HG03354 (cell line): ENCODE data around the gene TANC1.
"Not testable (repeated sequence)": the region's sequence is repeated elsewhere in the genome, so short reads cannot be mapped to it uniquely, and the experiment has no call there.

Source experiments
- ATAC-seq: cut with Tn5 transposase; IDR thresholded peaks from one replicate; pipeline ENCODE4 v1.9.1; 2021; ENCODE audit warnings: mild to moderate bottlenecking; ENCODE audit not compliant: unreplicated experiment, poor library complexity, severe bottlenecking

The TANC1 gene

DNA sequence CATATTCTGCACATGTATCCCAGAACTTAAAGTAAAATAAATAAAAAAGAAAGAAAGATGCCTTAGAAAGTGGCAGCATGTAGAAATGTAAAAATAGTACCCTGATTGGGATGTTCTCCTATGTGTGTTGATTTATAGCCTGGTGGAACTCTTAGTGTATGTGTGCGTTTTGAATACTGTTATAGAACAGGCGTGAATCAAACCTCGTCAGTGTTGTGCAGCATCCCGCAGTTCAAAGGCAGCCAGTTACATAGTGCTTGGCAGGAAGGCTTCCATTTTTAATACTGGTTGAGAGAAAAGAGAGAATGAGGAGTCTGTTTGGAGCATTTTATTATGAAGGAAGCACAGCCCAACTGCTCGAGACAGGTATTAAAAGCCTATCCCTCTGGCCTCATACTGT is 49.4 kb downstream of the TANC1 start:
- ATAC-seq: no peak

DNA sequence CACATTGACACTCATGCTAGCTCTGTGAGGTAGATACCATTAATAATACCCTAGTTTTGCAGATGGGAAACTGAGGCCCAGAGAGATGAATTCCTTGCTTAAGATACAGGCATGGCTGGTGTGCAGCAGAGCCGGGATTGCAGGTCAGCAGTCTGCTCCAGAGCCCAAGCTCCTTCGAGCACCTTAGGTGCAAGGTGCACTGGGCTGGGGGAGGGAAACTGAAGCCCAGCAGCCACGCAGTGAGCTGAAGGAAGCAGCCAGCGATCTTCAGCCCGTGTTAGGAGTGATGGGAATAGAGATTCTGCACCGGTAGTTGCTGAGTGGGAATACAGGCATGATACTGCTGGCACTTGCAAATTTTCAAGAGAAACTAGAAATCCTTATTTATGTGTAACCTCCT is 50.6 kb downstream of the TANC1 start:
- no peak for ATAC-seq

GRCh38 chr2:159022019-159022418 is 53.6 kb downstream of the TANC1 start:
- no peak for ATAC-seq

DNA sequence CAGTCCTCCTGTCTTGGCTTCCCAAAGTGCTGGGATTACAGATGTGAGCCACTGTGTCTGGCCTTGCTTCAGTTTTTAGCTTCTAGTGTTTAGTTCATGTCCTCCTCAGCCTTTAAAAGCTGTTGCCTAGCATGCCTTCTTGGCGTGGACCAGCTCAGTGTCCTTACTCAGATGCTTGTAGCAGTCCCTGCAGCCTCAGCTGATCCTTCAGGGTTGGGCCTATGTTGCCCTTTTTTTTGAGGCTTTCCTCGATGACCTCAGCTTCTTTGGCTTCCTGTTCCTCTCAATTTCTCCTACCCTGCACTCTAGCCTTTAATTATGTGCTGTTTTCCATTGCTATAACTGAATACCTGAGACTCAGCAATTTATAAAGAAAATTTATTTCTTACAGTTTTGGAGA is 57.7 kb downstream of the TANC1 start:
- no peak for ATAC-seq

- ATAC-seq: no peak
Measured at GRCh38 chr2:159028776-159029175, 60.3 kb downstream of the TANC1 start.

- no peak for ATAC-seq
Measured at GRCh38 chr2:159029936-159030335, 61.5 kb downstream of the TANC1 start.

DNA sequence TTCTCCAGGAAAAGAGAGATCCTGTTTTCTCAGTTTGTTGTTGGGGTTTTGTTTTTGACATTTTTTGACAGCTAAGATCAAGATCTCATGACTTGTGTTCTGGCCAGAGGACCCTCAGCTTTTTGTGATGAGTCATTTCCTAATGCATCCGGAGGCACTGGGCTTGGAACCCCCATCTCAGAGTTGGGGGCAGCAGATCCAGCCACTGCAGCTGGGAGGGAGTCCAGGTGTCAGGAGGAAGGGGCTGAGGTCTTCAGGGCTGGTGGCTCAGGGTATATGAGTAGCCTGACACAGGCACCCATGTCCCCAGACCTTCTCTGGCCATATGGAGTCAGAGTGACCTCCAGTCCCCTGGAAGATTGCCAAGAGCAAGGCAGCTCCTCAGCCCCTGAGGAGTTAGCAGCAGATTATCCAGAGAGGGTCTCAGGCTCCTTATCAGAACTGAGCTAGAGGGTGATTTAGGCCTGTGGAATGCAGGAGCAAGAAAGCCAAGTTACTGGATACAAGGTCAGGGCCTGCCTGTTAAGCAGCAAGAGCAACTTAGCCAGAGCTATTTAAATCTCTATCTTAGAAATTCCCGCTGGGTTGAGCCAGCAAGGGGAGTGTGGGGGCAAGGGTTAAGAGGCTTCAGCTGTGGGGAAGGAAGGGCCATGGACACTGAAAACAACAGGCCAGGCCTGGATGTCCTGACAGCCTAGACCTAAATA is 62.4 kb downstream of the TANC1 start:
- no peak for ATAC-seq

GRCh38 chr2:159032146-159032545 is 63.7 kb downstream of the TANC1 start:
- no peak for ATAC-seq

- no peak for ATAC-seq
Measured at GRCh38 chr2:159032580-159032979, 64.1 kb downstream of the TANC1 start.

GRCh38 chr2:159034713-159035112 is 66.3 kb downstream of the TANC1 start:
- no peak for ATAC-seq

GRCh38 chr2:159035790-159036411 is 67.5 kb downstream of the TANC1 start:
- no peak for ATAC-seq

DNA sequence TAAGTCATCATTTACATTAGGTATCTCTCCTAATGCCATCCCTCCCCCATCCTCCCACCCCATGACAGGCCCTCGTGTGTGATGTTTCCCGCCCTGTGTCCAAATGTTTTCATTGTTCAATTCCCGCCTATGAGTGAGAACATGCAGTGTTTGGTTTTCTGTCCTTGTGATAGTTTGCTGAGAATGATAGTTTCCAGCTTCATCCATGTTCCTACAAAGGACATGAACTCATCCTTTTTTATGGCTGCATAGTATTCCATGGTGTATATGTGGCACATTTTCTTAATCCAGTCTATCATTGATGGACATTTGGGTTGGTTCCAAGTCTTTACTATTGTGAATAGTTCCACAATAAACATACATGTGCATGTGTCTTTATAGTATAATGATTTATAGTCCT is 68.0 kb downstream of the TANC1 start:
- not testable (repeated sequence) for ATAC-seq

DNA sequence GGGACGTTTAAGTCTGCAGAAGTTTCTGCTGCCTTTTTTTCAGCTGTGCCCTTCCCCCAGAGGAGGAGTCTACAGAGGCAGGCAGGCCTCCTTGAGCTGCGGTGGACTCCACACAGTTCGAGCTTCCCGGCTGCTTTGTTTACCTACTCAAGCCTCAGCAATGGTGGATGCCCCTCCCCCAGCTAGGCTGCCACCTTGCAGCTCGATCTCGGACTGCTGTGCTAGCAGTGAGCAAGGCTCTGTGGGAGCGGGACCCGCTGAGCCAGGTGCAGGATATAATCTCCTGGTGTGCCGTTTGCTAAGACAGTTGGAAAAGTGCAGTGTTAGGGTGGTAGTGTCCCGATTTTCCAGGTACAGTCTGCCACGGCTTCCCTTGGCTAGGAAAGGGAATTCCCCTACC is 72.9 kb downstream of the TANC1 start:
- not testable (repeated sequence) for ATAC-seq

DNA sequence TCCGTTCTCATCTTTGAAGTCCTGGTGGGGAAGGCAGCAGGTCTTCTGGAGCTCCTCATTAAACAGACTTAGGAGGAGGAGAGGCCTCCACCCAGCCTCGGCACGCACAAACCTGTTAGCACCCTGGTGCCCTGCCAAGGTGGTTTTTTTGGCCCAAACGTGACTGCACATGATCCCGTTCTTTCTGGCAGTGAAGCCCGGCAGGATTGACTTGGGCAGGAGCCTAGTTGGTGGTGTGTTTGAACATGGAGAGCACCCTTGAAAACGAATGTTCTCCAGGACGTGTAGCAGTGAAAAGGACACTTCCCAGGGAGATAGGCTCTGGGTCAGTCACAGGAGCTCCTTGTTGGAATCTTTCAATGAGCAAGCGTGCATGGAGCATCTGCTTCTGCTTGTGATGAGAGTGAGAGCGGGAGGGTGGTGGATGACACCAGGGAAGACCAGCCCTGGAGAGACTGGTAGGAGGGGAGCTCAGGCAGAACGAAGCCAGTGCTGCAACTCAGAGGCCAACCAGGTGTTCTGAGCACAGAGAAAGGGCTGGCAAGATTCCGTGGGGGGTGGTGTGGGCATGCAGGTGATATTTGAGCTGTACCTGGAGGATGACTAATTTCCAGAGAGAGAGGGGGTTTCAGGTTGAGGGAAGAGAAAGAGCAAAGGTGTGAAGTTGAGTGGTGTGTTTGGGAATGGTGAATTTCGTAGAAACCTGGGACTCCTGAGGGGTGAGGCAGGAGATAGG is 73.8 kb downstream of the TANC1 start:
- no peak for ATAC-seq

DNA sequence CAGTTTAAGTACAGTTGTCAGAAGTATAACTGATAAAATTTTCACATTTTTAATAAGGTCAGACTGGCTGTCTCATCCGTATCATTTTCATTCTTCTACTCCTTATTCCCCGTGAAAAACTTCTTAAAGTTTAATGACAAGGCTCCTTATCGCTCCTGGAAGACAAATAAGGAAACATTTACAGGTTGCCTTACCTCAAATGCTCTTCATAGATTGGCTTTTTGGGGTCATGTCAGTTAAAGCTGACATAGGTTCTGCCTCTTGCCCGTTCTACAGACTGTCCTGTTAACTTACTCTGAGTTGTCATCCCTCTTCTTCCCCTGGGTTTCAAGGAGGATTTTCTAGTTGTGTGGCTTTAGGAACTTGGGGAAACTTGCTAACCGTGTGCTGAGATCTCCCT is 75.3 kb downstream of the TANC1 start:
- ATAC-seq: no peak

GRCh38 chr2:159044804-159045286 is 76.4 kb downstream of the TANC1 start:
- no peak for ATAC-seq

- ATAC-seq: no peak
Measured at GRCh38 chr2:159045545-159046454, 77.4 kb downstream of the TANC1 start.

DNA sequence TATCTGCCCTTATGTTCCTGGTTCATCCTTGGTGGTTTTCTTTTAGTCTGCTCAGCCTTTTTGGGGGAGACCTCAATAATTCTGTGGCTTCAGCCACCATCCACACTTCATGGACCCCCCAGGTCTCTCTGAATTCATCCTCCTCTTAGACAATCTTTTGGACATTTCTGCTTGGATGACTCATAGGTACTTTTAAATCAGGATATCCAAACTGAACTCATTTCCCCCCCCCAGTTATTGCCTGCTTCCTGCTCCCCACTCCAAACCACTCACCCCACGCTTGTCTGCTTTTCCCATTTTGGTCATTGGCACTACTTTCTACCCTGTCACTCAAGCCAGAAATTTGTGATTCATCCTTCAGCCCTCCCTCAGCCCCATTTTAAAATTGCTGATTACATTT is 78.5 kb downstream of the TANC1 start:
- no peak for ATAC-seq

GRCh38 chr2:159050426-159050825 is 82.0 kb downstream of the TANC1 start:
- ATAC-seq: no peak

- ATAC-seq: no peak
Measured at GRCh38 chr2:159051133-159051532, 82.7 kb downstream of the TANC1 start.
